Endothelial cell of umbilical vein (primary cell): ENCODE results near the gene DIP2B. TPM values are rescaled to one million over a fixed set of nuclear protein-coding genes. Genes with fewer than 3 reads are reported as not detected.
"Not testable (repeated sequence)": the region's sequence is repeated elsewhere in the genome, so short reads cannot be mapped to it uniquely, and the experiment has no call there.

Experiments
- BruUV-seq: library from RNA; stranded (reverse); fragments of 400-500 nt; replicated peaks from 2 replicates; lab custom pipeline; 2021; lab: Mats Ljungman, UMichigan
- CTCF ChIA-PET: fragments of 300-600, 350-600 bp; sonication (Branson Sonifier 250); formaldehyde crosslinking; loops from one replicate; lab custom pipeline; 2021; ENCODE audit warnings: antibody characterized with exemption, inconsistent platforms; lab: Charles Lee
- POLR2A ChIA-PET: fragments of 300-600, 350-600 bp; sonication (Branson Sonifier 250); formaldehyde crosslinking; loops from one replicate; lab custom pipeline; 2021; ENCODE audit warnings: antibody characterized with exemption, inconsistent platforms; lab: Charles Lee
- DNase-seq: peaks from one replicate; pipeline ENCODE4 v3.0.0-alpha.2; 2011; ENCODE audit warnings: low read depth, low spot score
- FAIRE-seq: peaks from 2 replicates; lab custom pipeline; 2011; peaks lifted over from hg19 to GRCh38; lab: Jason Lieb, UNC
- H2AFZ ChIP-seq: 2 replicates; pipeline ENCODE4 v1.6.0; 2012; ENCODE audit warnings: low read depth, low read length, control low read depth, inconsistent platforms
- H3K27ac ChIP-seq: 2 replicates; pipeline ENCODE4 v1.5.1; 2011; ENCODE audit warnings: low read depth, mild to moderate bottlenecking, control low read depth, low read length, moderate library complexity; ENCODE audit not compliant: insufficient read depth
- H3K27me3 ChIP-seq, 2 experiments: 2 replicates each; pipeline versions ENCODE4 v1.6.0 to v1.6.1; 2011; ENCODE audit warnings: low read length in 2 of 2, mixed read lengths in 1 of 2; ENCODE audit not compliant: control insufficient read depth in 2 of 2, insufficient read depth in 2 of 2
- H3K36me3 ChIP-seq, 2 experiments: 2 replicates in 1 of 2; 3 replicates in 1 of 2; pipeline ENCODE4 v1.5.1; 2011; ENCODE audit warnings: low read length in 2 of 2, mild to moderate bottlenecking in 1 of 2, moderate library complexity in 1 of 2; ENCODE audit not compliant: control insufficient read depth in 2 of 2, insufficient read depth in 2 of 2; ENCODE audit errors: extremely low read depth in 1 of 2
- H3K4me1 ChIP-seq: 3 replicates; pipeline ENCODE4 v1.5.1; 2011; ENCODE audit warnings: mild to moderate bottlenecking, low read length; ENCODE audit not compliant: control insufficient read depth, insufficient read depth; ENCODE audit errors: extremely low read depth
- H3K4me2 ChIP-seq: 2 replicates; pipeline ENCODE4 v1.6.1; 2011; ENCODE audit warnings: low read length, control low read depth, mixed read lengths; ENCODE audit not compliant: insufficient read depth
- H3K4me3 ChIP-seq, 3 experiments: fragments of 200-600 bp in 1 of 3; sonication (generic), shearing (Covaris generic) in 1 of 3; replicated peaks in 1 of 3; 2 replicates each; pipeline ENCODE4 v1.5.1; 2011 to 2016; ENCODE audit warnings: control low read depth in 3 of 3, low read length in 3 of 3, mild to moderate bottlenecking in 2 of 3, inconsistent platforms in 1 of 3, low read depth in 1 of 3, moderate library complexity in 1 of 3; ENCODE audit not compliant: insufficient read depth in 1 of 3
- H3K79me2 ChIP-seq: 2 replicates; pipeline ENCODE4 v1.6.0; 2012; ENCODE audit warnings: low read length, inconsistent platforms; ENCODE audit not compliant: control insufficient read depth, insufficient read depth
- H3K9ac ChIP-seq: replicated peaks from 2 replicates; pipeline ENCODE3; 2011; ENCODE audit warnings: low read length, control low read depth; ENCODE audit not compliant: insufficient read depth; ENCODE audit errors: extremely low read depth
- H3K9me1 ChIP-seq: replicated peaks from 3 replicates; pipeline ENCODE4 v1.6.0; 2011; ENCODE audit warnings: mild to moderate bottlenecking, low read length; ENCODE audit not compliant: control insufficient read depth, insufficient read depth; ENCODE audit errors: extremely low read depth
- H3K9me3 ChIP-seq: replicated peaks from 2 replicates; pipeline ENCODE4 v1.5.1; 2012; ENCODE audit warnings: low read length, inconsistent platforms; ENCODE audit not compliant: control insufficient read depth, insufficient read depth
- H4K20me1 ChIP-seq: replicated peaks from 2 replicates; pipeline ENCODE3; 2011; ENCODE audit warnings: mild to moderate bottlenecking, low read length; ENCODE audit not compliant: control insufficient read depth, insufficient read depth; ENCODE audit errors: extremely low read depth
- CTCF ChIP-seq, 2 donors: IDR thresholded peaks; 1 replicate in 1 of 2; 2 replicates in 1 of 2; pipeline ENCODE4 v1.5.1; 2011; ENCODE audit warnings: low read length in 2 of 2, mild to moderate bottlenecking in 2 of 2, moderate library complexity in 2 of 2, control low read depth in 1 of 2, inconsistent platforms in 1 of 2, low read depth in 1 of 2; ENCODE audit not compliant: insufficient read depth in 1 of 2; ENCODE audit errors: extremely low read depth in 1 of 2
- EZH2 ChIP-seq: IDR thresholded peaks from 2 replicates; pipeline ENCODE4 v1.6.1; 2012; ENCODE audit warnings: borderline replicate concordance, low read depth, mild to moderate bottlenecking, moderate library complexity, low read length, inconsistent platforms; ENCODE audit not compliant: severe bottlenecking
- FOS ChIP-seq: IDR thresholded peaks from 2 replicates; pipeline ENCODE4 v1.6.1; 2011; ENCODE audit warnings: mild to moderate bottlenecking, low read length, moderate library complexity, borderline replicate concordance; ENCODE audit not compliant: insufficient read depth
- GATA2 ChIP-seq: IDR thresholded peaks from 2 replicates; pipeline ENCODE4 v1.7.0; 2011; ENCODE audit warnings: low read depth, mild to moderate bottlenecking, moderate library complexity, mixed read lengths, low read length; ENCODE audit not compliant: insufficient read length, insufficient read depth
- JUN ChIP-seq: IDR thresholded peaks from 2 replicates; pipeline ENCODE4 v1.6.1; 2011; ENCODE audit warnings: borderline replicate concordance, low read depth; ENCODE audit not compliant: insufficient read length, insufficient read depth
- MYC ChIP-seq: IDR thresholded peaks from one replicate; pipeline ENCODE4 v1.6.1; 2011; ENCODE audit warnings: mild to moderate bottlenecking, low read depth, low read length
- POLR2A ChIP-seq: IDR thresholded peaks from 2 replicates; pipeline ENCODE4 v1.6.1; 2012; ENCODE audit warnings: low read depth, mild to moderate bottlenecking, control low read depth, low read length
- POLR2AphosphoS5 ChIP-seq: IDR thresholded peaks from 2 replicates; pipeline ENCODE4 v1.6.1; 2012; ENCODE audit warnings: low read depth, mild to moderate bottlenecking, control low read depth, low read length, moderate library complexity; ENCODE audit not compliant: insufficient read depth
- dilution Hi-C: fragments of 300-500 bp; cut with MboI; formaldehyde crosslinking; loops from one replicate; pipeline ENCODE4 v1.15.0; 2019; ENCODE audit warnings: low sequenced_read_pairs; ENCODE audit not compliant: extremely low pct_ligation_motif_present
- intact Hi-C: fragments of 100-400 bp; cut with micrococcal nuclease; formaldehyde crosslinking; loops from one replicate; pipeline ENCODE4 v1.10.0; 2022
- polyA plus RNA-seq, 4 experiments: library from polyadenylated mRNA; depleted of rRNA in 3 of 4; stranded (reverse) in 3 of 4; unstranded in 1 of 4; fragments of >200 nt; gene quantifications; 2 replicates each; pipeline versions ENCODE4 v1.2.1 to v1.2.3, GENCODE V29; 2011 to 2012; ENCODE audit warnings: missing spikeins in 1 of 4
- total RNA-seq: library from RNA; stranded (reverse); gene quantifications from 2 replicates; pipeline ENCODE4 v1.2.3, GENCODE V29; 2021
- TF ChIP-seq, protein P1 (sequence below): IDR thresholded peaks from 2 replicates; pipeline ENCODE4 v1.6.1; 2011; ENCODE audit not compliant: insufficient read depth, insufficient read length

The DIP2B gene
- total and polyA plus RNA-seq, 2 donors (not counting 3 experiments of a cell fraction or from before 2014, with no cell fraction given) = 14.5 to 28.0 TPM

GRCh38 chr12:50679612-50680011 is 174.8 kb downstream of the DIP2B start:
- POLR2A ChIA-PET = interaction anchor here (0.5 kb wide), 1 partner anchor 403 kb away, joined by 4 read pairs; no protein-coding TSS in a partner anchor
- intact Hi-C loops = no loop called here
- no TSS peak for BruUV-seq

GRCh38 chr12:50681064-50681463 is 176.3 kb downstream of the DIP2B start:
- dilution Hi-C loops, FAIRE-seq, BruUV-seq: not testable (repeated sequence)

More at GRCh38 chr12:50679612-50680011, 174.8 kb downstream of the DIP2B start:
- Histone ChIP-seq H3K79me2 (no peaks in the 10 kb centered on the region), H3K4me3 (no peak overlapping the region), H4K20me1 (no peaks in the 10 kb centered on the region), H3K9me3 (no peaks in the 10 kb centered on the region), H3K27ac (no peak overlapping the region), H3K9me1 (no peaks in the 10 kb centered on the region), H3K27me3 (no peaks in the 10 kb centered on the region), H3K9ac (no peak overlapping the region), H3K4me2 (no peak overlapping the region), H3K36me3 (peaks cover 3 to 5% of the 10 kb centered on the region in 2 experiments), H2AFZ (no peak overlapping the region), H3K4me1 (no peaks in the 10 kb centered on the region)
- FAIRE-seq (no peak), DNase-seq (no peak)
- CTCF ChIA-PET = interaction anchor here (1.1 to 1.7 kb wide), 3 partner anchors 13 to 175 kb away, joined by 3 to 7 read pairs (median 3); partner anchors contain the start of gene DIP2B
- dilution Hi-C loops = no loop called here
- no peak for TF ChIP-seq EZH2
- TF ChIP-seq POLR2A = no peak
- TF ChIP-seq MYC = no peak
- no peak for TF ChIP-seq CTCF (IDR thresholded peaks at IDR 0.05; ENCODE audit: extremely low read depth in 1 of 2, insufficient read depth in 1 of 2, low read depth in 1 of 2, low read length in 2 of 2)
- no peak for TF ChIP-seq POLR2AphosphoS5
- TF ChIP-seq, protein P1, sequence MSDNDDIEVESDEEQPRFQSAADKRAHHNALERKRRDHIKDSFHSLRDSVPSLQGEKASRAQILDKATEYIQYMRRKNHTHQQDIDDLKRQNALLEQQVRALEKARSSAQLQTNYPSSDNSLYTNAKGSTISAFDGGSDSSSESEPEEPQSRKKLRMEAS = no peak
- TF ChIP-seq JUN = no peak
- TF ChIP-seq FOS = no peak
- TF ChIP-seq GATA2 = no peak

More at GRCh38 chr12:50681064-50681463, 176.3 kb downstream of the DIP2B start:
- CTCF ChIA-PET, H3K9ac ChIP-seq, H2AFZ ChIP-seq, H3K9me1 ChIP-seq, H3K4me1 ChIP-seq, H3K27ac ChIP-seq, H3K4me2 ChIP-seq, H3K9me3 ChIP-seq, H3K4me3 ChIP-seq, intact Hi-C loops, H3K36me3 ChIP-seq, H4K20me1 ChIP-seq, DNase-seq, POLR2A ChIA-PET, H3K79me2 ChIP-seq, H3K27me3 ChIP-seq: not testable (repeated sequence)
